UCSD-AML1 (cell line): ENCODE results near the gene CTBP2.
A peak's percentile ranks its signal among the peaks of the same experiment; 100 is the strongest.

Source experiments
- DNase-seq: peaks from one replicate; lab custom pipeline; 2025; ENCODE audit not compliant: unreplicated experiment; lab: John Stamatoyannopoulos, UW

Gene CTBP2

DNA sequence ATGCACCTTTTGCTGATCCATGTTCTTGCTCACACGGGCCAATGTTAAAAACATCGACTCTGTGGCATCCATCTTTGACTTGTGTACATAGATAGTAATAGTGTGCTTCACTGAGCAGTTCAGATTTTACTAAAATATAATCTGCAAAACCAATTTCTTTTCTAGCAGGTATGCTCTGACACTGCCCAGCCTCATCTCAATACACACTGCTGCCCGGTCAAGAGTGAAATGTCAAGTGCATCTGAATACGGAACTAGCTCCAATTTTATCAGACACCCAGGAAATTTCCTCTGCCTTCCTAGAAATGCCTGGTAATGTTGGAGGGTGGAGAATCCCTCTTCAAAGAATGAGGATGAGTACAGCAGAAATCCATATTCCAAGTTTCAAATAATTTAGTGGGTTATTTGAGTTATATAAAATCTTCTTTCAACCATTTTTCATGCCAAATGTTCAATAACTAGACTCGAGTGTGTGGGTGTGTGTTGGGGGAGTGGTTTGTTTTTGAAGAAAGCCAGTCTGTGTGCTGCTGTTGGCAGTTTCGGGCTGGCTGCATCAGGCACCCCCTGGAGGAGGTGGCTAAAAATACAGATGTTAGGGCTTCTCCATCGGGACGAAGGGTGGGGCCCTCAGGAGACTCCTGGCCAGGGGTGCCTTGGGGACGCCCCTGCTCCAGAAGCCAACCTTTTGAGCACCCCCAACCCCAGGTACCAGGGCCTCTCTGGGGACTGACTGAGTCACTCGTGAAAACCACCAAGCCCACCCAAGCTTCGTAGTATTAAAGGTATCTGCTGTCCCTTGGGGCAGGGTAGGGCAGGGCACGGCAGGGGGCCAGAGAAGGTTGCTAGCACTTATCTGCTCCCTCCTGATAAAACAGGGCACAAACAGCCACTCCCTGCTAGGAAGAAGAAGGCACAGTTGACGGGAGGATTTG, 15.4 kb downstream of the CTBP2 start:
- DNase-seq, result peak; percentile 34

DNA sequence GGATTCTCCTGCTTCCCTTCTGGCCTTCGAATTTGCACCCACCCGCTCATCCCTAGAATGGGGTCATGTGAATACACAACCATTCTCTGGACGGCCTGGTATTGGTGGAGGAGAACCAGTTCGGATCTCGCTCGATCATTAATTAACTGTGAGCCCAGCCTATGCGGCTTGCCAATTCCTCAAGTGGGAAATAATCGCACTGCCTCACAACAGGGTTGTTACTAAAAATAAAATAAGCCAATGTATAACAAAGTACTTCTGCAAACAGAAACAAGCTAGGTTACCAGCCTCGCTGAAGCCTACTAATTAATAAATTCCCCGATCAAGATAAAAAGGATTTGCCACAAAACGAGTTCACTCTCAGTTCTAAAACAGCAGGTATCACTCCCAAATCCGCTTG, 16.2 kb downstream of the CTBP2 start:
- DNase-seq, result no peak

DNA sequence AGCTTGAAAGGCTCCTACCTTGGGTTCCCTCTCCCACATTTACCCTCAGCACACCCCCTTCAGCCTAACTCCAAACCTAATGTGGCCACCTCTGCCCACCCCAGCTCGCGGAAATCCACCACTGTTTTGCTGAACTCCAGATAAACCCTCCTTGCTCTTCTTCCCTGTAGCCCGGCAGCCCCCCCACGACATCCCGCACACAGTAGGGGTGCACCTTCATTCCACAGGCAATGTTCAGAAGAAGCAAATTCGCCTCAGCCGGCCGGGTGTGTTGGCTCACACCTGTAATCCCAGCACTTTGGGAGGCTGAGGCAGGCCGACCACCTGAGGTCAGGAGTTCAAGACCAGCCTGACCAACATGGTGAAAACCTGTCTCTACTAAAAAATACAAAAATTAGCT, 17.4 kb downstream of the CTBP2 start:
- no peak for DNase-seq

DNA sequence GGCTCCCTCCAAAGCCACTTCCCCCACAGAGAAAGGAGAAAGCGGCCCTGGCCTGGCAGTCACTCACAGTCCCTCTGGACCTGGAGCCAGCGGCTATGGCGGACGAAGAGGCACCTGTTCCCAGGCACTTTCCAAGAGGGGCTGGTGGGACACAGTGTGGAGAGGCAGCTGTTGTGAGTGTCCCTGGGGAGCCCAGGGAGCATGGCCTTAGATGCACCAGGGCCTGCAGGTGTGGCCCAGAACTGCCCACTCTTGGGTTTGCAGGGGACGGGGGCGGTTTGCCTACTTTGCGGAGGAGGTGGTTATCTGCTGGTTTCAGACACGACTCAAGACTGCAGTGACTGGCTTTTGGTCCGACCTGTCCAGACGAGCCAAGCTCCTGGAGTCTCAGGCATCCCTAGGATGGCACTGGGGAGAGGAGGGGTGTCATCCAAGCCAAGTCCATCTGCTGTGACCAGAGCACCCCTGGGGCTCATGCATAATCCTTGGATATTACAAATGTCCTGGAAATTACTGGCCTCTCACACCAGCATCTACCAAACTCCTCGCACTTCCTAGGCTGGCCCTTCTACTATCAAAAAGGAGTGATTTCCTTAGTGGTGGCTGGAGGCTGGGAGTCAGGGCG, 18.4 kb downstream of the CTBP2 start:
- no peak for DNase-seq

DNA sequence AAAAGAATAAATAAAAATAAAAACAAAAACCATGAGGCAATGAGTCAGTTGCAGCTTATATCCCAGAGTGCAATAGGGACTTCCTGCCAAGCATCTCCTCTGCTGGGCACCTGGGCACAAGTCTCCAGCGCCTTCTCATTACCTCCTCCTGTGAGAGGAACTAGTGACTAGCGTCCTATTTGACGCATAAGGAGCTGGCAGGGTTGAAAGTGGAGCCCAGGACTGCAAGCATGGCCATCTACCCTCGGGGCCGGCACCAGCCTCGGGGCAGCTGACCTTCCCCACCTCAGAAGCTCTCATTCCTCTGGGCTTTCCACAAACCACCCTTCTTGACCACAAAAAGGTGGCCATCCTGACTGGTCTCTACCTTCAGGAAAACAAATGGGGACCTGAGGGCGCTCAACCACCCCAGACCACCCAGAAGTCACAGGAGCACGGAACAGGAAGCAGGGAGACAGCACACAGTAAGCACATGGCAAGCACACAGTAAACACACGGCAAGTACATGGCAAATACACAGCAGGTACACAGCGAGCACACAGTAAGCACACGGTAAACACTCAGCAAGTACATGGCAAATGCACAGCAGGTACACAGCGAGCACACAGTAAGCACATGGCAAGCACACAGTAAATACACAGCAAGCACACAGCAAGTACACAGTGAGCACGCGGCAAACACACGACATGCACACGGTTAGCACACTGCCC, 19.1 kb downstream of the CTBP2 start:
- DNase-seq, result no peak

DNA sequence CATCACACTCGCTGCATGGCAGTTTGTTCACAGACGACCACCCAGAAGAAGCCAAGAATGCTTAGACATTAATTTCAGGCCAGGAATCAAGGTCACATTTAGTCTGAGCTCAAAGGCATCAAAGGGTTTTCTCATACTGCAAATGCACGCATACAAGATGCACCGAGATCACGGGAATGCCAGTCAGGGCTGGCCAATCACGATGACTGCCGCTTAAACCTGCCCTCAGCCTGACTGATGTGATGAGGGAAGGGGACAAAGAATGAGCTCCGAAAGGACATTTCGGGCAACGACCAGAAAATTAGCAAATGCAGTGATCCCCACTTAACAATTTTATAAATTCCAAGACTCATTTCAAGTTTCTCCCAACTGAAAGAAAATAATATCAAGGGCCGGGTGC, 20.2 kb downstream of the CTBP2 start:
- no peak for DNase-seq

DNA sequence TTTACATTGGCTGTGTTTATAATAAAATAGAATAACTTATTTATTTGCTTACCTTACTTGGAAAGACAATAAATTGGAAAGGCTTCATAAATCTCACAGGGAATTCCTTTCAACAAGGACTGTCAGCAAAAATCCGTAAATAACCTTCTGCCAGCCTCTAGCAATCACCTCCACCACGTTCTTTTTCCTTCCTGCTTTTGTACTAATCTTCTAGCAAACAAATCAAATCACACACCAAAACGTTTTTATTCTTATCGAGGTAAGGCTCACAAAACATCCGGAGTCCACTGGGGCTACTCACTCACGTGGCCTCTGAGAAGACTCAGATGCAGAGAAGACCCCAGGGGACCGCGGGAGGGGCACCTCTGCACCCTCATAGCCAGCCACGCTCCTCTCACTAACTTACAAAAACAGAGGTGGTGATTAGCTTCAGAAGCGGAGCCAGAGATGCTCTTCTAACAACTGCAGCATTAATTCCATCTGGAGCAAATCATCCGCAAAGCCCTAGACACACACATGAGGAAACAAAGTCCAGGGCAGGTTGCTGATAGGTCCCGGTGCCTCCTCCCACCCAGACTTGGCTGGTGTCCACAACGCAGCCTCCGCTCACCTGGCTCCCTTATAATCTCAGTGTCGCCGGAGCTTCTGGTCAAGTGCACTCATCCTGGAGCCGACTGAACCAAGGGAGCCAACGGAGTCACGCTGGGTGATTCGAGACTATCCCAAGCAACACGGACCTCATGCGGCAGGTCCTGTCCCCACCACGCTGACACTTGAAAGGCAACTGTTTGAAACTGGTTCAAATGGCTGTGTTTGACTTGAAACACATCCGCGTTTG, 22.5 kb downstream of the CTBP2 start:
- no peak for DNase-seq

DNA sequence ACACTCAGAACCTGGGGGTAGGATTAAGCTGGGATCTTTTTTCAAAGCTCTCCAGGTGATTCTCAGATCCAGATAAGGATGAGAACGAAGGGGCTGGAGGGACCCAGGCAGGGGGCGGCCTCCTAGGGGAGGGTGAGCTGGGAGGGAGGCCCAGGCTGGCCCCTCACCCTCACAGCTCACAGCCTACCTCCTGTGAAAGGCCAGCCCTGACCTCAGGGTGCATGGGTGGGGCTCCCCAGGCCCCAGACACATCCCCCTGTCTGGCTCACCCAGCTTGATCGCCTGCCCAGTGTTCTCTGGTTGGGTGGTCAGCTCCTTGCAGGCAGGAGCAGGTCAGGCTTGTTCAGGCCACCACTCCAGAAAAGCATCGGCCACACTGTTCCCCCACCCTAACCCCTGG, 24.3 kb downstream of the CTBP2 start:
- DNase-seq, result no peak

DNA sequence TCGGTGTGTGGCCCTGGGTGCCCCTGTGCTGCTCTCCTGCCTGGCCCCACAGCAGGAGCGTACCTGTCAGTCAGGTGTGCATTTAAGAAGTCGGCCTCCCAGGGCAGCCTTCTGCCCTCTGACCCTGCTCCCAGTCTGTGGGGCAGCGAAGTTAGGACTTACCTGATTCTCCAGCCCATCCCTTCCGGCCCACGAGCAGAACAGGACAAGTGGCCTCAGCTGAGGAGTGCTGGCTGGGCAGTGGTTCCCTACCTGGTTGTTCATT, 24.7 kb downstream of the CTBP2 start:
- no peak for DNase-seq

DNA sequence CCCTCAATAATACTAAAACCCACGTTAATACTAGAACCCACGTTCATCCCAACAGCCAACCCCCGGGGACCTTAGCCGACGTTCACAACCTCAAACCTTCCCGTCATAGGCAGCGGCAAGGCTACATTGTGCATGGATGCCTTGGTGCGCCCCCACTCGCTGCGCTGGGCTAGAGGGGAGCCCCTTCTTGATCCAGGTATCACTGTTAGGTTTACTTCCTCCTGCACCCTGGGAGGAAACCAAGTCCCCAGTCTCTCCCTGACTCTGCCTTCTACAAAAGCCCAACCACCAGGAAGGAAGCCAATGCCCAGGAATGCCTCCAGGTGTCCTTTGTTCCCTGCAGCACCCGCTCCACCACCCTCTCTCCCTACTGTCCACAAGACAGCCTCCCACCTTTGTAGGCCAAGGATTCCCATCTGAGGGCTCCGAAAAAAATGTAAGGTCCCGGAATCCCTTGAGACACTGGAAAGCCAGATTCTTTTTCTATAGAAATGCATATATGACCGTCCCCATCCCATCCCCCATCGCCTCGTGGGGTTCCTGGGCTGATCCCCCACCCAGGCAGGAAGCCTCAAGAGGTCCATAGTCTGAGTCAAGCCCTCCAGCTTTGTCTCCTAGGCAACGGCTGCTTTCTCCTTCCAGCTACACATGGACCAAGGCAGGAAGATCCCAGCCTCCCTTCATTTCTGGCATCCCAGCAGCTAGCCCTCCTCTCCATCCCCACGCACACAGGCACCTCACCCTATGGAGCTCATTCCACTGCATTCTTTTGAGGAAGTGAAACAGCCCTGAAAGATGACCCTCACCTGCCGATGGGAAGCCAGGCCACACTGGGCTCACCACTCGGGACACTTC, 25.2 kb downstream of the CTBP2 start:
- no peak for DNase-seq

DNA sequence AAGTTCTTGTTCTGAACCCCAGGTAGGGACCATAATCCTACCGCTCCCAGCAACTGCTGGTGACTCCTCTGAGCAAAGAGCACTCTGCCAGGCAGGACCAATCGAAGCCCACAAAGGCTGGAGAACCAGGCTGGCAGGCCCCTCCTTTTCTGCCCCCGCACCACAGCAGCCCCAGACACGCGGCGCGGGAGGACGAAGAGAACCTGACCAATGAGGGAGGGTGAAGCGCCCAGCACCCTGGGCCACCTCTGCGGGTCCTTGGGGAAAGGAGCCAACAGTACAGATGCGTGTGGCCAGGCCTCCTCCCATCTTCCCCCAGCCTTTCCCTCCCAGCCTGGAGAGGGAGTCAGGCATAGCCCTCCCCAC, 25.9 kb downstream of the CTBP2 start:
- DNase-seq, result no peak

DNA sequence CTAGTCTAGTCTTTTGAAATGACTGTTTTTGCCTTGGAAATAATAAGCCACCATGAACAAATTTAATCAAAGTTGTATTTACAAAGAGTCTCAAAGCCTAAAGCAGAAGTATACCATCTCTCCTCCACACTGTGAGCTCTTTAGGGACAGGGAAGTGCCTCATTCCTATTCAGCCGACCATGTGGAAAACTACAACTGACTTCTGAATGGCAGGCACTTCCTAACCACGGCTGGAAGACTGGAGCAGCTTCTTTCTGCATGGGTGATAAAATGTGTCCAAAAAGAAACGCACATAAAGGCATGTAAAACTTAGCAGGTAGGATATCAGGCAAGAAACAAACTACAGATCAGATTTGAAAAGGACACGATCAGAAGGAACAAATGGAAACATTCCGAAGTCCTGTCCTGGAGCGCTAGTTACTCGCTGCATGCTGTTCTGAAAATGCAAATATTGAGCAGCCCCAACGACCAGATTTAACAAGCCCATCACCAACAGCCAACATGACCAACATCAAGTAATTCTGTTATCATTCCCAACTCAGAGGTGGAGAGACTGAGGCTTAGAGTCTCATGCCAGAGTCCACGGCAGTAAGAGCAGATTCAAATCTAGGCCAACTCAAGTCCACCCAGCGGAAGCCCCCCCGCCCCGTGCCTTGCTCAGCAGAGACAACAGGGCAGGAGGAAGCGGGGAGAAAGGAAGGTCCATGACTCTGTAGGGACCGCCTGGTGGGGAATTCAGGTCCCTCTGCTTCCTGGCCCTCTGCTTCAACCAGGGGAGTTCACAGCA, 26.5 kb downstream of the CTBP2 start:
- no peak for DNase-seq

DNA sequence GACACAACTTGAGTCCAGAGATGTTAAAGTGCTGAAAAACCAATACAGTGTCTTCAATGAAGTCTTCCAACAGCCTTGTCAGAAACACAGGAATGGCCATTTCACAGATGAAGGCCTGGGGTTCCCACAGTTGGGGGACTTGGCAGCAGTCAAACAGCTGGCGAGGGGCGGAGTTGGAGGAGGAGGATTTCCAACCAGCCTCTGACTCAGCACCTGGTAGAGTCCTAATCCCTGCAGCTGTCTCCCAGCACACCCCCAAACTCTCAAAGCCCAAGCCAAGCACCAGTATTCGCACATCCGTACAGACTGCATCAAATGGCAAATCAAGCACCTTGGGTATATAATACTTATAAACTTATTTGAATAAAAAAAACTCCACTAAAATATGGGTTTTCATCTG, 28.0 kb downstream of the CTBP2 start:
- DNase-seq, result no peak

DNA sequence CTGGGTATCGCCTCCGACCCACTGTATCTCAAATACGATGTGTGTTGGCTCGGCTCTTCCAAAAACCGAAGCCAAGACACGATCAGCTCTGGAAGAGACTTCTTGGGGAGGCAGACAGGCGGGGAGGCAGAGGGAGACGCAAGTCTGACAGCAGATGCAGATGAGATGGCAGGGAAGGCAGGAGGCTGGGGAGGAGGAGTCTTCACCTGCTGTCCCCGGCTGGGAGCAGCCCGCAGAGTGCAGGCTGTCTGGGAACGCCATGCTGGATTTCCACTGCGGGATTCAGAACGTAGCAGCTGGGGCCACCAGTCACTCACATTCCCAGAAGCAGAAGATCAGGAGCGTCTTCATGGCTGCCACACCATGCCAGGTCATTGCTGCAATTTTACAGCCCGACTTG, 29.4 kb downstream of the CTBP2 start:
- DNase-seq, result no peak

DNA sequence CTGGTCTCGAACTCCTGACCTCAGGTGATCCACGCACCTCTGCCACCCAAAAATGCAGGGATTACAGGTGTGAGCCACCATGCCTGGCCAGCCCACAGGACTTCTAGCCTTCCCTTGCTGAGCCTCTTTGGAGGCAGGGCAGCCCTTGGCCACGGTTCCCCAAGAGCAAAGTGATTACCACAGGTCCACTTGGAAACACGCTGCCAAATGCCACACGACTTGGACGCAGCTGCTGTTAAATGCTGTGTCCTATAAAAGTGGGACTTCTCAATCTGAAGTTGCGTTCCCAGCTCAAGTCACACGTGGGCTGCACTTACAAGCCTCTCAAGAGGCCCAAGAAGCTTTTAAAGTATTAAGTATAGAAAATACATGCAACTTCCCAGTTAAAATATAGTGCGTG, 30.1 kb downstream of the CTBP2 start:
- no peak for DNase-seq

DNA sequence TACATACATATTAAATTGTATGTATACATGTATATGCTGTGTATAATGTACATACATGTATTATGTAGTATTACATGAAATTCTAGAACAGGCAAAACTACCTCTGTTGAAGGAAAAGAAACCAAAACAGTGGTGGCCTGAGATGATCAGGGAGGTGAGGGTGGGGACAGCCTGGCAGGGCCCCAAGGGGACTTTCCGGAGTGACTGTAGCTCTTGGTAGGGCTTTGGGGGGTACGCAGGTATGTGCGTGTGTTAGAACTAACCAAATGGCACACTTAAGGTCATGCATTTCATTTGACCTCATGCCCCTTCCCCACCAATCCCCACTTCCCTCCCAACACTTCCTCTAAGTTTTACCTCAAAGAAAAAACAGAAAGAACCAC, 31.3 kb downstream of the CTBP2 start:
- DNase-seq, result no peak

DNA sequence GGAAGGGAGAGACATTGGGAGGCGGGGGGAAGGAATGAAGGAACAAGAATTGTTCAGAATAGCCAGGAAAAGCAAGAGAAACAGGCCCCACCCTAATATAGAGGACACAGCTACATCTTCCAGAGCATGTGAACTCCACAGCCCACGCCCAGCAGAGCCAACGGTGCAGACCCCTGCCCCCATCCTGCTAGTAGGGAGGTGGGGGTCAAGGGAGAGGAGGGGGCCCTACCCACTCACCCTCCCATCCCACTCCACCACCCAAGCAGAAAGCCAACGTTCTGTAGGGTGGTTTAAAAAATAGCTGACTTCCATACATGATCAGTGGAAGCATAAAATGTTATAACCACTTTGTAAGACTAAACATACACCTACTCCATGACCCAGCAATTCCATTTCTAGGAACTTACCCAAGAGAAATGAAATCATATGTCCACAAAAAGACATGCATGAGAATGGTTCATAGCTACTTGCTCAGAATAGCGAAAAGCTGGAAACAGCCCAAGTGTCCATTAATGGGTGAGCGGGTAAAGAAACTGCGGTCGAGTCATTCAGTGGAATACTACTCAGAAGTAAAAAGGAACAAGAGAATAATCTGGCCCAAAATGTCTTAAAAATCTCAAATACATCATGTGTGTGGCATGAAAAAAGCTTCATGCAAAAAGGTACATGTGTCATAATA, 31.8 kb downstream of the CTBP2 start:
- DNase-seq, result no peak

DNA sequence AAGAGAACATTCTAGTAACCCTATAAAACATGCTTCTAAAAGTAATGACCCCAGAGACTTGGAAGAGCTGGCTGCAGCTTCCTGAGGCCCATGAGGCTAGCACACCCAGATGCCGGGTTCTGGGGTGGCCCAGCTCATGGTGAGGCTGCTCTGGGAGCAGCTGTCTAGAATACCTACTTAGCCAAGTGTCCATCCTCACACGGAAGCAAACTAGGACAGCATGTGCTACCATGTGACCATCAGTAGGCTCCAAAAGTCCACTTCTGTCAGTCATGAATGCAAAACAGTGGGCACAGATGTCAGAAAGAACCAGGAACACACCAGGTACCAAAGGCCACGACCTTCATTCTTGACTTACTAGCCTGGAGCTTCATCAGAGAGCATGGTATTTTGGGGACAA, 32.4 kb downstream of the CTBP2 start:
- DNase-seq, result no peak

DNA sequence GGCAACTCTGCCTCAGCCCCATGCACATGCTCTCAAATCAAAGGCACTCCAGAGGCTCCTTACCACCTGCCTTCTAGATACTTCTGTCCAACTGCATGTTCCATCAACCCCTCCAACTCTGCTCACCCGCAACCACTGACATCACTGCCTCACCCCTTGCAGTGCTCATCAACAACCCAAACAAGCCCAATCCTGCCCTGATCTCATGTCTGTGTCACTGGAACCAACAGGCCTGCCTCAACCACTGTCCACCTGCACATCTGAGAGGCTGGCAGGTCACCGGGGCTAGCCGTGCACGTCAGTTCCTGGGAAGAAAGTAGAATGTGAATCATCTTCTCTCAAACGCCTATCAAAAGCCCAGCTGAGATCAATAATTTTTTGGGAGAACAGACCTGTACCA, 33.3 kb downstream of the CTBP2 start:
- DNase-seq, result no peak
